Prostate gland (tissue), 2 donors: ENCODE data around the gene KRTDAP. TPM values are rescaled to one million over a fixed set of nuclear protein-coding genes. Genes with fewer than 3 reads are reported as not detected.

Source experiments
- DNase-seq: peaks from one replicate; pipeline ENCODE4 v3.0.0-alpha.2; 2019; ENCODE audit warnings: low spot score
- H3K27ac ChIP-seq, 2 donors: fragments of 200-600 bp; sonication (generic); 2 replicates each; pipeline ENCODE4 v1.5.1; 2017 to 2019
- H3K27me3 ChIP-seq: fragments of 200-600 bp; sonication (generic); replicated peaks from 2 replicates; pipeline ENCODE4 v1.5.1; 2019; ENCODE audit not compliant: insufficient read depth
- H3K36me3 ChIP-seq, 2 donors: fragments of 200-600 bp; sonication (generic); 1 replicate in 1 of 2; 2 replicates in 1 of 2; pipeline versions ENCODE4 v1.5.1 to v1.8.1; 2017 to 2019
- H3K4me1 ChIP-seq: fragments of 200-600 bp; sonication (generic); replicated peaks from 2 replicates; pipeline ENCODE4 v1.5.1; 2019
- H3K4me3 ChIP-seq, 2 donors: fragments of 200-600 bp; sonication (generic); 2 replicates each; pipeline ENCODE4 v1.5.1; 2017 to 2019
- H3K9me3 ChIP-seq: fragments of 200-600 bp; sonication (generic); 2 replicates; pipeline ENCODE4 v1.5.1; 2017
- CTCF ChIP-seq, 4 experiments: fragments of 200-600 bp in 2 of 4; fragments of 450-650 bp in 2 of 4; sonication (generic) in 2 of 4; IDR thresholded peaks; 1 replicate in 3 of 4; 2 replicates in 1 of 4; pipeline ENCODE4 v1.5.1; 2016 to 2019; ENCODE audit warnings: antibody characterized with exemption in 4 of 4, mild to moderate bottlenecking in 2 of 4, moderate library complexity in 2 of 4
- POLR2A ChIP-seq: fragments of 450-650 bp; IDR thresholded peaks from one replicate; pipeline ENCODE4 v1.6.1; 2016; ENCODE audit warnings: antibody characterized with exemption, mild to moderate bottlenecking
- POLR2AphosphoS5 ChIP-seq: sonication (generic); formaldehyde crosslinking; IDR thresholded peaks from one replicate; pipeline ENCODE4 v1.6.1; 2017; ENCODE audit warnings: antibody characterized with exemption
- WGBS: methylation state at CpG from one replicate; pipeline ENCODE4 v1.1.5; 2018; 5-methylcytosine and 5-hydroxymethylcytosine counted together
- intact Hi-C: fragments of 100-400 bp; cut with DNase I; formaldehyde crosslinking; loops from one replicate; pipeline ENCODE4 v1.14.2; 2022
- total RNA-seq, 2 donors: library from RNA; depleted of rRNA; stranded (reverse); fragments of >200 nt; gene quantifications; one replicate each; pipeline ENCODE4 v1.1.0, GENCODE V29; 2016

KRTDAP gene
- total RNA-seq, 2 donors from 2014 or later: 3.6 to 58.6 TPM

GRCh38 chr19:35447606-35448469, 42.4 kb downstream of the KRTDAP start, which contains the start of gene FFAR2:
FFAR2 (plus strand) TSS chr19:35448257; CDS start chr19:35449715, 1,458 bp downstream.
- 89% methylated on average over 12 of the region's 12 CpGs for WGBS
- DNase-seq: no peak
- TF ChIP-seq POLR2AphosphoS5 (no peak), POLR2A (no peak), CTCF (IDR thresholded peaks at IDR 0.05) (no peak)
- intact Hi-C loops: no loop called here
- Histone ChIP-seq H3K4me1 (no peaks in the 10 kb centered on the region), H3K9me3 (no peaks in the 10 kb centered on the region), H3K27ac (peak within 1 kb of the TSS; percentile 48), H3K27me3 (no peaks in the 10 kb centered on the region), H3K4me3 (no peak within 1 kb of the TSS), H3K36me3 (no peaks in the 10 kb centered on the region)

- Histone ChIP-seq H3K27me3 (no peaks in the 10 kb centered on the region), H3K4me3 (no peak overlapping the region), H3K36me3 (no peaks in the 10 kb centered on the region), H3K27ac (no peak overlapping the region), H3K9me3 (no peaks in the 10 kb centered on the region), H3K4me1 (no peaks in the 10 kb centered on the region)
- intact Hi-C loops: no loop called here
- WGBS: 80% methylated on average over 21 of the region's 21 CpGs
- DNase-seq: no peak
- TF ChIP-seq CTCF (IDR thresholded peaks at IDR 0.05): no peak
- TF ChIP-seq POLR2A: no peak
- no peak for TF ChIP-seq POLR2AphosphoS5
Observed at GRCh38 chr19:35445826-35446593, 44.3 kb downstream of the KRTDAP start.

- TF ChIP-seq POLR2A (no peak), CTCF (IDR thresholded peaks at IDR 0.05) (no peak), POLR2AphosphoS5 (no peak)
- intact Hi-C loops: no loop called here
- no peak overlapping the region for H3K27ac ChIP-seq
- WGBS: 44% methylated on average over 1 of the region's 1 CpG
- H3K36me3 ChIP-seq: no peaks in the 10 kb centered on the region
- H3K4me1 ChIP-seq: no peaks in the 10 kb centered on the region
- no peaks in the 10 kb centered on the region for H3K27me3 ChIP-seq
- DNase-seq: no peak
- no peaks in the 10 kb centered on the region for H3K9me3 ChIP-seq
- H3K4me3 ChIP-seq: no peak overlapping the region
Observed at GRCh38 chr19:35444735-35445134, 45.5 kb downstream of the KRTDAP start.

GRCh38 chr19:35442091-35442490, 48.2 kb downstream of the KRTDAP start:
- intact Hi-C loops: no loop called here
- 84% methylated on average over 7 of the region's 7 CpGs for WGBS
- Histone ChIP-seq H3K9me3 (no peaks in the 10 kb centered on the region), H3K27me3 (no peaks in the 10 kb centered on the region), H3K36me3 (no peaks in the 10 kb centered on the region), H3K27ac (no peak overlapping the region), H3K4me3 (no peak overlapping the region), H3K4me1 (no peaks in the 10 kb centered on the region)
- DNase-seq: no peak
- TF ChIP-seq POLR2AphosphoS5: no peak
- TF ChIP-seq POLR2A: no peak
- TF ChIP-seq CTCF (IDR thresholded peaks at IDR 0.05): no peak
